Activated T-helper 1 cell treated with anti-CD3 and anti-CD28 coated beads, Interleukin-12 subunit alpha, Interleukin-12 subunit beta, Interleukin-2, Interleukin-4 antibody, amounts not matched to agents 30 ng/mL and 10 ng/mL and 1 ng/mL, durations not matched to agents 14 hours and 24 hours and 36 hours (primary cell): ENCODE data around the gene TDRD9. TPM values are rescaled to one million over a fixed set of nuclear protein-coding genes. Genes with fewer than 3 reads are reported as not detected.

Experiments used
- DNase-seq: peaks from one replicate; pipeline ENCODE4 v3.0.0; 2021; ENCODE audit warnings: low spot score
- H3K27ac Mint-ChIP-seq: one replicate; pipeline ENCODE4 v1.8.0; 2021; ENCODE audit warnings: mild to moderate bottlenecking, mixed read lengths
- H3K27me3 Mint-ChIP-seq: one replicate; pipeline ENCODE4 v1.8.0; 2022; ENCODE audit warnings: mild to moderate bottlenecking, moderate library complexity, mixed read lengths; ENCODE audit not compliant: insufficient read depth
- H3K36me3 Mint-ChIP-seq: one replicate; pipeline ENCODE4 v1.8.0; 2021; ENCODE audit warnings: low read depth, mixed read lengths
- H3K4me1 Mint-ChIP-seq: one replicate; pipeline ENCODE4 v1.8.0; 2021; ENCODE audit warnings: low read depth, mixed read lengths
- H3K4me3 Mint-ChIP-seq: one replicate; pipeline ENCODE4 v1.8.0; 2021; ENCODE audit warnings: mild to moderate bottlenecking, moderate library complexity, mixed read lengths
- H3K9me3 Mint-ChIP-seq: one replicate; pipeline ENCODE4 v1.8.0; 2021; ENCODE audit warnings: mixed read lengths
- intact Hi-C: fragments of 100-400 bp; cut with micrococcal nuclease; formaldehyde crosslinking; loops from one replicate; pipeline ENCODE4 v1.15.1; 2024
- total RNA-seq: library from RNA; stranded (reverse); gene quantifications from 2 replicates; pipeline ENCODE4 v1.2.3, GENCODE V29; 2022

TDRD9 gene
- total RNA-seq, 1 donor from 2014 or later, result not detected

DNA sequence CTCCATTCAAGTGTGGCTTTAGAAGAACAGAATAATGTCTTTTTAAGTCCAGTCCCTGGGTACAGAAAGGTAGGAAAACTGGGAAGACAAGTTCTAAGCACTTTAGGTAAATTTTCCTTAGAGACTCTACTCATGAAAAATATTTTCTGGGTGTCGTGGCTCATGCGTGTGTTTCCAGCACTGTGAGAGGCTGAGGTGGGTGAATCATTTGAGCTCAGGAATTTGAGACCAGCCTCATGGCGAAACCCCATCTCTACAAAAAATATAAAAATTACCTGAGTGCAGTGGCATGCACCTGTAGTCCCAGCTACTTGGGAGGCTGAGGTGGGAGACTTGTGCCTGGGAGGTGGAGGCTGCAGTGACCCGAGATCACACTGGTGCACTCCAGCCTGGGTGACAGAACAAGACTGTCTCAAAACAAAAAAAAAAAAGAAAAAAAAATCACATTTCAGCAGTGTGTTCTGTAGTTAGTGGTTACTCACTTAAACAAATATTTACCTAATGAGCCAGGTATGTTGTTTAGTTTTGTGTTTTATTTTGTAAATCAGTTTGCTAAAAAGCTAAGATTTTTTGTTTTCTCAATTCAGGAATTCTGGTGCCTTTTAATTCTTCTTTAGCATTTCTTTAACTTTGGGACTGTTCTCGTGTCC is 66.4 kb downstream of the TDRD9 start:
- no peaks in the 10 kb centered on the region for H3K9me3 Mint-ChIP-seq
- intact Hi-C loops, result no loop called here
- no peak overlapping the region for H3K4me3 Mint-ChIP-seq
- DNase-seq, result no peak
- no peak overlapping the region for H3K27ac Mint-ChIP-seq
- no peaks in the 10 kb centered on the region for H3K36me3 Mint-ChIP-seq
- peaks cover 7% of the 10 kb centered on the region for H3K27me3 Mint-ChIP-seq
- H3K4me1 Mint-ChIP-seq, result no peaks in the 10 kb centered on the region

DNA sequence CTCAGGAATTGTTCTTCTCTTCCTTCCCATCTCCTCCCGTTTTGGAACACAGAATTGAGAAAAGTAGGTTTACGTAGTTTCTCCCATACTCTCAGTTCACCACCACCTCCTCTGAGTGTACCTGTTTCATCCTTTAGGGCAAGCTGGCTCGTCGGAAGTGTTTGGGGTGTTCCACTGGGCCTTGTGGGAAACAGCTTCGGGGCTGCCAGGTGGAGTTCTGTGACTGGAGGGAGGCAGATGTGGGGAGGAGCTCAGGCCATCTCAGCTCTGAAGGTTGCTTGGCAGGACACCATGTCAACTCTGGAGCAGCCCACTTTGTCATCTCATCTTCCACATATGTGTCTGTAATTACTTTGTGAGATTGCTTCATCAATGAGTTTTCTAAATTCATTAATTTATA is 67.6 kb downstream of the TDRD9 start:
- Mint-ChIP-seq H3K4me3 (no peak overlapping the region), H3K4me1 (no peaks in the 10 kb centered on the region), H3K36me3 (no peaks in the 10 kb centered on the region), H3K27ac (no peak overlapping the region), H3K9me3 (no peaks in the 10 kb centered on the region), H3K27me3 (peaks cover 7% of the 10 kb centered on the region)
- no peak for DNase-seq
- intact Hi-C loops, result no loop called here

DNA sequence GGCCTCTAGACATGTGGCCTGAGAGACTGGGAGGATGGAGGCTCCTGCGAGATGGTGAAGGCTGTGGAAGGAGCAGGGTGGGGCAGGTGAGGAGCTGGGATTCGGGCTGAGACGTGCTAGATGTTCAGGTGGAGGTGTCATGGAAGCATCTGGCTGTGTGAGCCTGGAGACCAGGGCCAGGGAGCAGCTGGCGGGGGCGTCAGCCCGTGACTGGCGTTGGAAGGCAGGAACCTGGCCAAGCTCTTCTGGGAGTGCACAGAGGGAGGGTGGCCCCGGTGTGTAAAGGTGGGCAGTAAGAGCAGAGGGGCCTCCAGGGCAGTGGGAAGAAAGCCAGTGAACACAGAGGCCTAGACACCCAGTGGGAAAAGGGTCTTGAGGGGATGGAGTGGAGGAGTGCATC is 69.1 kb downstream of the TDRD9 start:
- Mint-ChIP-seq H3K9me3 (no peaks in the 10 kb centered on the region), H3K4me3 (no peak overlapping the region), H3K27ac (no peak overlapping the region), H3K36me3 (no peaks in the 10 kb centered on the region), H3K4me1 (no peaks in the 10 kb centered on the region), H3K27me3 (peaks cover 9% of the 10 kb centered on the region)
- intact Hi-C loops, result no loop called here
- no peak for DNase-seq

DNA sequence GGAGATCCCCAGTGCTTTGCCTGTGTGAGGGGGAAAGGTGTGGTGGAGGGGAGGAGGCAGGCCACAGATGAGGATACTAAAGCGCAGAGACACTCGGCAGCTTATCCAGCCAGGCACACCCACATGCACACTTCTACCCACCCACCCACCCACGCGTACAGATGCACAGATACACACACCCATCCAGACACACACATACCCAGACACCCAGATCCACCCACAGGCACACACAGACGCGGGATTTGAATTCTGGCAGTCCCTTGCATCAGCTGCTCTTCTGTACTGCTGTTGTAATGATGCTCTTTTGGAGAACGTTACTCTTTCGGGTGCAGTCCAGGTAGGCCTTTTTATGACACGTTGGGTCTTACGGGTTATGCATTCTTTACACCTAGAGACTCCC is 69.8 kb downstream of the TDRD9 start:
- Mint-ChIP-seq H3K9me3 (no peaks in the 10 kb centered on the region), H3K36me3 (no peaks in the 10 kb centered on the region), H3K27me3 (peaks cover 9% of the 10 kb centered on the region), H3K4me1 (no peaks in the 10 kb centered on the region), H3K4me3 (no peak overlapping the region), H3K27ac (no peak overlapping the region)
- no peak for DNase-seq
- intact Hi-C loops, result no loop called here

DNA sequence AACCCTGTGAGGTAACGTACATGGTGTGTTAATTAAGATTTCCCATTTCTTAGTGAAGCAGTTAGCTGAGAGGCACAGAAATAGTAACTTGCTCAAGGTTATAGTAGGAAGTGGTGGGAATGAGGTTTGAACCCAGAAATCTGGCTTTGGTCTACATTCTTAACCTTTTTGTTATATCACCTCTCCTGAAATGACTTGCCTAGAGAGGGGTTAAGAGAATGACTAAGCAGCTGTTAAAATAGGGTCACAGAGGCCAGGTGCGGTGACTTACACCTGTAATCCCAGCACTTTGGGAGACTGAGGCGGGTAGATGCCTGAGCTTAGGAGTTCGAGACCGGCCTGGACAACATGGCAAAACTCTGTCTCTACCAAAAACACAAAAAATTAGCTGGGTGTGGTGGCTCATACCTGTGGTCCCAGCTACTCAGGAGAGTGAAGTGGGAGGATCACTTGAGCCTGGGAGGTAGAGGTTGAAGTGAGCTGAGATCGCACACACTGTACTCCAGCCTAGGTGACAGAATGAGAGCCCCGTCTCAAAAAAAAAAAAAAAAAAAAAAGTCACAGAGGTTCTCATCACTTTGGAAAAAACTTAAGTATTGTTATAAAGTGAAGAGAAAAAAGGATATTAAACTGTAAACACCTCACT is 71.7 kb downstream of the TDRD9 start:
- peaks cover 5% of the 10 kb centered on the region for H3K27me3 Mint-ChIP-seq
- H3K27ac Mint-ChIP-seq, result no peak overlapping the region
- H3K9me3 Mint-ChIP-seq, result no peaks in the 10 kb centered on the region
- H3K4me3 Mint-ChIP-seq, result no peak overlapping the region
- H3K36me3 Mint-ChIP-seq, result no peaks in the 10 kb centered on the region
- no peak for DNase-seq
- no peaks in the 10 kb centered on the region for H3K4me1 Mint-ChIP-seq
- intact Hi-C loops, result loop anchor here (5.0 kb wide), 1 partner anchor 193 kb away; no protein-coding TSS in a partner anchor

DNA sequence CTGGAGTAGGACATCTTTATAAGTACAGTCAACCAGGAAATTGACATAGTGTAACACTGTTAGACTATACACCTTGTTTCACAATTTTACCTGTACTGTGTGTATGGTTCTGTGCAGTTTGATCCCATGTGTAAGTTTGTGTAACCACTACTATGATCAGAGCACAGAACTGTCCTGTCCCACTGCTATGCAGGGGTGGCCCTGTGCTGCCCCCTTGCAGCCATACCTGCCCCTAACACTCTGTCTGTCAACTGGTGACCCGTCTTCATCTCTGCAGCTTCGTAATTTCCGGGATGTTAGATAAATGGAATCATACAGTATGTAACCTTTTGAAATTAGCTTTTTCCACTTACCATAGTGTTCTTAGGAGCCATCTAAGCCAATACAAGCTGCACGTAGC is 72.7 kb downstream of the TDRD9 start:
- Mint-ChIP-seq H3K9me3 (no peaks in the 10 kb centered on the region), H3K4me3 (no peak overlapping the region), H3K27me3 (peaks cover 5% of the 10 kb centered on the region), H3K27ac (no peak overlapping the region), H3K4me1 (no peaks in the 10 kb centered on the region), H3K36me3 (no peaks in the 10 kb centered on the region)
- intact Hi-C loops, result loop anchor here (5.0 kb wide), 1 partner anchor 194 kb away; no protein-coding TSS in a partner anchor
- no peak for DNase-seq

DNA sequence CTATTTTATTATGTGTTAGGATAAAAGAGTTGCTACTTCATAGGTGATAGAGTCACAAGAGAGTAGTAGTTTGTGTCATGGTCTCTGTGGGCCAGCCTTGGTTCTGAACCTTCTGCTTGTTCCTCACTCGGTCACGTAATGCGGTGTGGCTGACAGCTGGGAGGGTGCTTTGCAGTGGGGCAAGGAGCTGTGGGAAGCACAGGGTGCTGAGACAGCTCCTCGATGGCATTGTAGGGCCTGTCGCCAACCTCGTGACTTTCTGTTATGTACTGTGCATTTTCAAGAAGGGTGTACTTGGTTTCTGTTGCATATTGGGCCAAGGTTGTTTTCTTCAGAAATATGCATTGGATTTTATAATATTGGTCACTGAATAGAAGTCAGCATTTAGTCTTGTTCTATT is 75.4 kb downstream of the TDRD9 start:
- no peak for DNase-seq
- H3K4me3 Mint-ChIP-seq, result no peak overlapping the region
- H3K36me3 Mint-ChIP-seq, result no peaks in the 10 kb centered on the region
- peaks cover 8% of the 10 kb centered on the region for H3K27me3 Mint-ChIP-seq
- no peaks in the 10 kb centered on the region for H3K4me1 Mint-ChIP-seq
- no peak overlapping the region for H3K27ac Mint-ChIP-seq
- H3K9me3 Mint-ChIP-seq, result no peaks in the 10 kb centered on the region
- intact Hi-C loops, result loop anchor here (5.0 kb wide), 1 partner anchor 196 kb away; no protein-coding TSS in a partner anchor

DNA sequence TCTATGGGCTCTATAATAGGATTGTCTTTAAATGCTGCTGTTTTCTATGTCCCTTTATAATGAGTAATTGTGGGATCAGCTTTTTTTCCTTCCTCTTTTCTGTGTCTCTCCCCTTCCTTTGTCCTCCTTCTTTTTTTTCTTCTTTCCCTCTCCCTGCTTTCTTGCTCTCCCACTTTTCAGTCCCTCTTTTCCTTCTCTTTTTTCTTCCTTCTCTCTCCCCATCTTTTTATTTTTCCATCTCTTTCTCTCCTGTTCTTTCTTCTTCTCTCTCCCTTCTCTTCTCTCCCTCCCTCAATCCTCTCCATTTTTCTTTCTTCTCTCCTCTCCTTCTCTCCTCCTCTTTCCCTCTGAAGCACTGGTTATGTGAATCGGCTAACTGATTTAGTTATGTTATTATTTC is 76.6 kb downstream of the TDRD9 start:
- H3K27me3 Mint-ChIP-seq, result peaks cover 8% of the 10 kb centered on the region
- no peak overlapping the region for H3K27ac Mint-ChIP-seq
- no peaks in the 10 kb centered on the region for H3K9me3 Mint-ChIP-seq
- no peak for DNase-seq
- no peaks in the 10 kb centered on the region for H3K4me1 Mint-ChIP-seq
- no peaks in the 10 kb centered on the region for H3K36me3 Mint-ChIP-seq
- intact Hi-C loops, result loop anchor here (5.0 kb wide), 1 partner anchor 198 kb away; no protein-coding TSS in a partner anchor
- H3K4me3 Mint-ChIP-seq, result no peak overlapping the region

DNA sequence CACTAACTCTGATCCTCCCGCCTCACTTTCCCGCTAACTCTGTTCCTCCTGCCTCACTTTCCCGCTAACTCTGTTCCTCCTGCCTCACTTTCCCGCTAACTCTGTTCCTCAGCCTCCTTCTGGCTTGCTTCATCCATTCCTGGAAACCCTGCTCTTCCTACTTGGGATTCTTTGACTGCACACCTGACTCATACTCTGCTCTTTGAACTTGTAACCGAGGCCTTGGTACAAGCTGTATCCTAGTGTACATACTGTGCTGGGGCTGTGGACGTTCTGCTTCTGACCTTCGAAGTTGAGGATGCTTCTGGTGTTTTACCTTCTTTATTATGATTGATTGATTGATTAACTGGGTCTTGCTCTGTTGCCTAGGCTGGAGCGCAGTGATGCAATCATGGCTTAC is 77.2 kb downstream of the TDRD9 start:
- no peaks in the 10 kb centered on the region for H3K36me3 Mint-ChIP-seq
- H3K27ac Mint-ChIP-seq, result no peak overlapping the region
- no peaks in the 10 kb centered on the region for H3K4me1 Mint-ChIP-seq
- intact Hi-C loops, result no loop called here
- H3K9me3 Mint-ChIP-seq, result no peaks in the 10 kb centered on the region
- H3K27me3 Mint-ChIP-seq, result peaks cover 8% of the 10 kb centered on the region
- no peak overlapping the region for H3K4me3 Mint-ChIP-seq
- no peak for DNase-seq

DNA sequence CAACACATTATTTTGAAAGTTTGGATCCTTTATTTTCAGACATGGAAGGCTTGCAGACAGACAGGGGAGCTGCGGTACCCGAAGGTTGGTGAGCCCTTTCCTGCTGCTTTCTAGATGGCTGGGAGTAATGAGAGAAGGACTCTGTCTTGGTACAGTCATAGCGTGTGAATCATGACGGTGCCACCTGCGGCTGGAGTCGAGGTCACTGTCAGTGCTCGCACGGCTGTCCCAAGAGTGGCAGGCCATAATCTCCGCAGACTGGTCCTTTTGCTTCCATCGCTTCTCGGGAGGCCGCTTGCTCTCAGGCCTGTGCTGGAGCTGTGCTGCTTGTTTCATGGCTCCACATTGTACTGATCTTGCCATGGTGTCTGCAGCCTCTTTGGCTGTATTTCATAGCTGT is 78.9 kb downstream of the TDRD9 start:
- no peak for DNase-seq
- intact Hi-C loops, result no loop called here
- Mint-ChIP-seq H3K27ac (no peak overlapping the region), H3K27me3 (peaks cover 4% of the 10 kb centered on the region), H3K9me3 (no peaks in the 10 kb centered on the region), H3K36me3 (no peaks in the 10 kb centered on the region), H3K4me1 (no peaks in the 10 kb centered on the region), H3K4me3 (no peak overlapping the region)

DNA sequence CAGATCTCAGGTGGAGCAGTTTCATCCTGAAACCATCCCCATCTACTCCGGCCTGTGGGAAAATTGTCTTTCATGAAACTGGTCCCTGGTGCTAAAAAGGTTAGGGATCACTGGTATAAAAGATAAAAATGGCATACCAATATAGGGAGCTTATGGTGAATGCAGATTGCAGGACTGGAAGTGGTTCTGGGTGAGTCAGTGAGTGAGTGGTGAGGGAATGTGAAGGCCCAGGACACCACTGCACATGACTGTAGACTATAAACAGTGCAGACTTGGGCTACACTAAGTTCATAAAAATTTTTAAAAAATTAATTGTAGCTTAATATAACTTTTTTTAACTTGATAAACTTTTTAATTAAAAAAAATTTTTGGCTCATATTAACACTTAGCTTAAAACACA is 81.0 kb downstream of the TDRD9 start:
- Mint-ChIP-seq H3K27ac (no peak overlapping the region), H3K36me3 (no peaks in the 10 kb centered on the region), H3K4me3 (no peak overlapping the region), H3K9me3 (no peaks in the 10 kb centered on the region), H3K4me1 (no peaks in the 10 kb centered on the region), H3K27me3 (peaks cover 4% of the 10 kb centered on the region)
- no peak for DNase-seq
- intact Hi-C loops, result no loop called here

DNA sequence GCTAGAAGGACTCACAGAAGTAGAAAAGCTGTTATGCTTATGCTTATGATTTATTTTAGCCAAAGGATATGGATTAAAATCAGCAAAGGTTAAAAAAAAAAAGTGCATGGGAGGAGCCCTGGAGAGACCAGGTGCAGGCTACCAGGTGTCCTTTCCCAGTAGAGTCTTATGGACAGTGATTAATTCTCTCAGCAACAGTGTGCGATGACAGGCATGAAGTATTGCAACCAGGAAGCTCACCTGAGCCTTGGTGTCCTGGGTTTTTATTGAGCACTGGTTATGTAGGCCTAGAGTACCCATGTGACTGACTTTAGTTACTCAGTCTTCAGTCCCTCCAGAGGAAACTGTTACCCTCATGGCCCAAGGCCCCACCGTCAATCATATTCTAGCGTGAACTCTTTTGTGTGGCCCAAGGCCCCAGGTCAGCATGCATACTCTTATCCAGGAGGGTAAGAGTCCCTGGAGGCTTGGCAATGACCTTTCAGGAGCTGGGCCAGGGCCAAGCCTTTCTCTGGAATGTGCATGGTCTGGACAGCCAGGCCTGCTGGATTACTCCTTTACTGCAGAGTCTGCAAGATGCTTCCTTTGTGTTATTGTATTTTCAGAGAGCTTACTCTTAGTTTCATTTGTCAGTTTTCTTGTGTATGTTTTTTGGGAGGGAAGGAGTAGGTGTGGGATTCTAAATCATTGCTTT is 83.7 kb downstream of the TDRD9 start:
- H3K4me1 Mint-ChIP-seq, result no peaks in the 10 kb centered on the region
- H3K27me3 Mint-ChIP-seq, result peaks cover 9% of the 10 kb centered on the region
- H3K4me3 Mint-ChIP-seq, result no peak overlapping the region
- H3K36me3 Mint-ChIP-seq, result no peaks in the 10 kb centered on the region
- intact Hi-C loops, result no loop called here
- H3K27ac Mint-ChIP-seq, result no peak overlapping the region
- no peaks in the 10 kb centered on the region for H3K9me3 Mint-ChIP-seq
- DNase-seq, result no peak

DNA sequence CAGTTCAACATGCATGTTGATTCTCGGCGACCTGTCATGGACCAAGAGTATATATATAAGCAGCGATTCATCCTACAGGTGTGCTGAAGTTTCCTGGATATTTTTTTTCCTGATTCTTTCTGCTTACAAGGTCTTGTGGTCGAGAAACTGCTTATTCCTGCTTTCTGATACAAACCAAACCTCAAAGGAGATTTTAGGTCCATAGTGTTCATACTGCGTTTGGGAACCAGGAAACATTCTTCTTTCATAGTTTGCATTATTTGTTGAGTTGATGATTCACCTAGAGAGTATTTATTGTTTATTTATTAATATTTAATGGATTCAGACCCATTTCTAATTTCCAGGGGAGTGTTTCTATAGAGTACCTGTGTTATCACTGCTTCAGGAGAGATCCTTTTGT is 86.5 kb downstream of the TDRD9 start:
- no peaks in the 10 kb centered on the region for H3K9me3 Mint-ChIP-seq
- H3K4me1 Mint-ChIP-seq, result no peaks in the 10 kb centered on the region
- H3K4me3 Mint-ChIP-seq, result no peak overlapping the region
- no peak overlapping the region for H3K27ac Mint-ChIP-seq
- H3K27me3 Mint-ChIP-seq, result peaks cover 10% of the 10 kb centered on the region
- intact Hi-C loops, result no loop called here
- no peak for DNase-seq
- no peaks in the 10 kb centered on the region for H3K36me3 Mint-ChIP-seq
